SK-N-SH treated with all-trans-retinoic acid at 6 μM for 48 hours (cell line): ENCODE data around the gene CNN2.

Experiments
- BACH2 ChIP-seq: fragments of 250-450 bp; sonication (Bioruptor Pico); IDR thresholded peaks from 2 replicates; pipeline ENCODE4 v1.9.0; 2021; ENCODE audit warnings: mild to moderate bottlenecking, borderline replicate concordance
- CREB5 ChIP-seq: fragments of 250-450 bp; sonication (Bioruptor Pico); IDR thresholded peaks from 2 replicates; pipeline ENCODE4 v1.5.1; 2020; ENCODE audit warnings: low read depth, mild to moderate bottlenecking, moderate library complexity
- CSRNP3 ChIP-seq: fragments of 250-450 bp; sonication (Bioruptor Pico); IDR thresholded peaks from 2 replicates; pipeline ENCODE4 v1.5.1; 2021; ENCODE audit warnings: mild to moderate bottlenecking, moderate library complexity
- ESRRG ChIP-seq: fragments of 250-450 bp; sonication (Bioruptor Pico); IDR thresholded peaks from 2 replicates; pipeline ENCODE4 v1.6.1; 2021; ENCODE audit warnings: mild to moderate bottlenecking
- GLIS3 ChIP-seq: fragments of 250-450 bp; sonication (Bioruptor Pico); IDR thresholded peaks from 2 replicates; pipeline ENCODE4 v1.5.0; 2020; ENCODE audit warnings: mild to moderate bottlenecking, moderate library complexity
- ISL1 ChIP-seq: fragments of 250-450 bp; sonication (Bioruptor Pico); IDR thresholded peaks from 2 replicates; pipeline ENCODE4 v2.1.2; 2022; ENCODE audit warnings: mild to moderate bottlenecking, moderate library complexity
- PATZ1 ChIP-seq: fragments of 250-450 bp; sonication (Bioruptor Pico); IDR thresholded peaks from 2 replicates; pipeline ENCODE4 v1.8.0; 2020; ENCODE audit warnings: mild to moderate bottlenecking, moderate library complexity, borderline replicate concordance
- POU6F1 ChIP-seq: fragments of 250-450 bp; sonication (Bioruptor Pico); IDR thresholded peaks from 2 replicates; pipeline ENCODE4 v1.8.0; 2021; ENCODE audit warnings: low read depth, mild to moderate bottlenecking, moderate library complexity, borderline replicate concordance
- SNAI2 ChIP-seq: fragments of 250-450 bp; sonication (Bioruptor Pico); IDR thresholded peaks from 2 replicates; pipeline ENCODE4 v1.5.0; 2020; ENCODE audit warnings: mild to moderate bottlenecking, moderate library complexity
- TSHZ2 ChIP-seq: fragments of 250-450 bp; sonication (Bioruptor Pico); IDR thresholded peaks from 2 replicates; pipeline ENCODE4 v1.5.0; 2020; ENCODE audit warnings: mild to moderate bottlenecking, moderate library complexity
- ZFP3 ChIP-seq: fragments of 250-450 bp; sonication (Bioruptor Pico); IDR thresholded peaks from 2 replicates; pipeline ENCODE4 v1.5.0; 2020; ENCODE audit warnings: mild to moderate bottlenecking, moderate library complexity
- ZFP30 ChIP-seq: fragments of 450-650 bp; formaldehyde crosslinking; IDR thresholded peaks from 2 replicates; pipeline ENCODE4 v1.5.0; 2022; ENCODE audit warnings: mild to moderate bottlenecking, moderate library complexity
- ZNF565 ChIP-seq: fragments of 450-650 bp; formaldehyde crosslinking; conservative IDR thresholded peaks from 2 replicates; pipeline ENCODE4 v1.5.0; 2020; ENCODE audit warnings: low read depth, mild to moderate bottlenecking, moderate library complexity
- ZNF70 ChIP-seq: fragments of 450-650 bp; formaldehyde crosslinking; IDR thresholded peaks from 2 replicates; pipeline ENCODE4 v1.5.0; 2020; ENCODE audit warnings: mild to moderate bottlenecking, moderate library complexity

GRCh38 chr19:991174-991931, 35.1 kb upstream of the CNN2 start:
- TF ChIP-seq POU6F1 (CRISPR knock-in tag) (no peak), PATZ1 (CRISPR knock-in tag) (no peak), SNAI2 (CRISPR knock-in tag) (no peak), ZFP3 (no peak), ISL1 (CRISPR knock-in tag) (no peak), TSHZ2 (CRISPR knock-in tag) (no peak), GLIS3 (CRISPR knock-in tag) (no peak), ZNF565 (CRISPR knock-in tag) (no peak), ESRRG (CRISPR knock-in tag) (no peak), ZNF70 (CRISPR knock-in tag) (no peak), BACH2 (no peak), ZFP30 (CRISPR knock-in tag) (no peak), CREB5 (CRISPR knock-in tag) (no peak), CSRNP3 (CRISPR knock-in tag) (no peak)
